HG03439 (cell line): ENCODE results near the gene SLC25A6.
A peak's percentile ranks its signal among the peaks of the same experiment; 100 is the strongest.
"Not testable (repeated sequence)": the region's sequence is repeated elsewhere in the genome, so short reads cannot be mapped to it uniquely, and the experiment has no call there.

ENCODE experiments used
- ATAC-seq: cut with Tn5 transposase; IDR thresholded peaks from one replicate; pipeline ENCODE4 v1.9.1; 2021; ENCODE audit warnings: mild to moderate bottlenecking, moderate library complexity; ENCODE audit not compliant: unreplicated experiment

SLC25A6 gene

DNA sequence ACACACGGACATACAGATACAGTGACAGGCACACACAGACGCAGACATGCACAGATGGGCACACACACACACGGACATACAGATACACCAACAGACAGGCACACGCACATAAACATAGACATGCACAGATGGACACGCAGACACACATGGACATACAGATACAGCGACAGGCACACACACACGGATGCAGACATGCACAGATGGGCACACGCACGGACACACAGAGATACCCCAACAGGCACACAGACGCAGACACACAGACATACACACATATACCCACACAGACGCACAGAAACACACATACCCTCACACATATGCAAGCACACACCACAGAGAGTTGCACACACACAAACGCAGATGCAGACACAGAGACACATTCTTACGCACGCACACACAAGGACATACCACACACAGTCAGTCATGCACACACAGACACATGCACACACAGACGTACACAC, 24.4 kb upstream of the SLC25A6 start:
- no peak for ATAC-seq

DNA sequence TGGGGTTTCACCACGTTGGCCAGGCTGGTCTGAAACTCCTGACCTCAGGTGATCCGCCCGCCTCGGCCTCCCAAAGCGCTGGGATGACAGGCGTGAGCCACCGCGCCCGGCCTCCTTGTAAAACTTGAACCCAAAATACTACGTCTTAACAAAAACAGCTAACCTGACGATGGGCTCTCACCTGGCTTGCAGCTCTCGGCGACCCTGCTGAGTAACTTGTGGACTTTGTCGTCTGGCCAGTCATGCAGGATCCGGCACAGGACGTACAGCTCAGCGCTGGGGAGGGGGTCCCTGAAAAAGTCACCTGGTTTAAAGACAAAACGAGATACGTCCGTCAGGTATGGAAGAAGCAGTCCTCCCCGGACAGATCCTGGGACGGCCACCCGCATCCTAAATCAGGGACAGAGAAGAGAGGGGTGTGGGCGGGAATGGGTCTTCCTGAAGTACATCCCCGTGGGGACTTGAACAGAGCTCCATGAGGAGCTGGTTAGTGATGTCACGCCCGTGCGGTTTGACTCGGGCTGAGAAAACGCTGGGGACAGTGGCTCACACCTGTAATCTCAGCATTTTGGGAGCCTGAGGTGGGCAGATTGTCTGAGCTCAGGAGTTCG, 20.7 kb upstream of the SLC25A6 start:
- ATAC-seq = no peak

DNA sequence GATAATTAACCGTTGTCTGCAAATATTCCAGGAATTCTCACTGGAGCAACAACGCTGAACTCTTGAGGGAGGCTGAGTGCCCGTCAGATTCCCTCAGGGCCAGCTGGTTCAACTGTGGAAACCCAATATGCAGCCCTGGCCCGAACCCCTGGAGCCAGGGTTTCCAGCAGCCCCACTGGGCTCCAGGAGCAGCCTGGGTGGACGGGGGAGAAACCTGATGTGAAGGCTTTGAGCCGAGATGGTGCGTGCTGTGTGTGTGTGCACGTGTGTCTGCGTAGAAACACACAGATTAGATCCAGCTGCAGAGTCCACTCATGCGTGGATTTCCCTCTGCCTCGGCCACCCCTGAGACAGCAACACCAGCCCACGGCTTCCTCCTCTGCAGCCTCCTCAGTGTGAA, 19.4 kb upstream of the SLC25A6 start:
- ATAC-seq = no peak

DNA sequence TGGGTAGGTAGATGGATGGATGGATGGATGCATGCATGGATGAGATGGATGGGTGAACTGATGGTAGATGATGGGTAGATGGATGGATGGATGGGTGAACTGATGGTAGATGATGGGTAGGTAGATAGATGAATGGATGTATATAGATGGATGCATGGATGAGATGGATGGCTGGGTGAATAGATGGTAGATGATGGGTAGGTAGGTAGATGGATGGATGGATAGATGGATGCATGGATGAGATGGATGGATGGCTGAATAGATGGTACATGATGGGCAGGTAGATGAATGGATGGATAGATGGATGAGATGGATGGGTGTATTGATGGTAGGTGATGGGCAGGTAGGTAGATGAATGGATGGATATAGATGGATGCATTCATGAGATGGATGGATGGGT, 15.1 kb upstream of the SLC25A6 start:
- no peak for ATAC-seq

DNA sequence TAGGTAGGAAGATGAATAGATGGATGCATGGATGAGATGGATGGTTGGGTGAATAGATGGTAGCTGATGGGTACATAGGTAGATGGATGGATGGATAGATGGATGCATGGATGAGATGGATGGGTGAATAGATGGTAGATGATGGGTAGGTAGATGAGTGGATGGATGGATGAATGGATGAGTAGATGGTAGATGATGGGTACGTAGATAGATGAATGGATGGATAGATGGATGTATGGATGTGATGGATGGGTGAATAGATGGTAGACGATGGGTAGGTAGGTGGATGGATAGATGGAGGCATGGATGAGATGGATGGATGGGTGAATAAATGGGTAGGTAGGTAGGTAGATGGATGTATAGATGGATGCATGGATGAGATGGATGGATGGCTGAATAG, 13.9 kb upstream of the SLC25A6 start:
- not testable (repeated sequence) for ATAC-seq

DNA sequence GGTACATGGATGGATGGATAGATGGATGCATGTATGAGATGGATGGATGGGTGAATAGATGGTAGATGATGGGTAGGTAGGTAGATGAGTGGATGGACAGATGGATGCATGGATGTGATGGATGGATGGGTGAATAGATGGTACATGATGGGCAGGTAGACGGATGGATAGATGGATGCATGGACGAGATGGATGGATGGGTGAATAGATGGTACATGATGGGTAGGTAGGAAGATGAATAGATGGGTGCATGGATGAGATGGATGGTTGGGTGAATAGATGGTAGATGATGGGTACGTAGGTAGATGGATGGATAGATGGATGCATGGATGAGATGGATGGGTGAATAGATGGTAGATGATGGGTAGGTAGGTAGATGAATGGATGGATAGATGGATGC, 12.0 kb upstream of the SLC25A6 start:
- not testable (repeated sequence) for ATAC-seq

DNA sequence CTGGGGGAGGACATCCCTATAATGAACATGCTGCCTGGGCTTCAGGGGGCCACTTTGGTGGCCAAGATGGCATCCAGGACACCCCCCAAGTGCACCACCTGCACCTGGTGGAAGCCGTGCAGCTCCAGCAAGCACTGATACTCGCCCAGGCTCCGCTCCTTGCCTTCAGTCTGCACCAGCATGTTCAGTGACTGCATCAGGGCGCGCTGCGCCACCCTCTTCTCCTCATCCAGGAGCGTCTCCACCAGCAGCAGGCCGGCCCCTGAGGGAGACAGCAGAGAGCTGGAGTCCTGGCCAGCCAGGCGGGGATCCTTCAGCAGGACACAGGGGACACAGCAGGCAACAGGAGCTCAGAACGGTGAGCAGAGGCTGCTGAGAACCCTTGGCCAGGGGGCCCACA, 11.3 kb upstream of the SLC25A6 start:
- no peak for ATAC-seq

DNA sequence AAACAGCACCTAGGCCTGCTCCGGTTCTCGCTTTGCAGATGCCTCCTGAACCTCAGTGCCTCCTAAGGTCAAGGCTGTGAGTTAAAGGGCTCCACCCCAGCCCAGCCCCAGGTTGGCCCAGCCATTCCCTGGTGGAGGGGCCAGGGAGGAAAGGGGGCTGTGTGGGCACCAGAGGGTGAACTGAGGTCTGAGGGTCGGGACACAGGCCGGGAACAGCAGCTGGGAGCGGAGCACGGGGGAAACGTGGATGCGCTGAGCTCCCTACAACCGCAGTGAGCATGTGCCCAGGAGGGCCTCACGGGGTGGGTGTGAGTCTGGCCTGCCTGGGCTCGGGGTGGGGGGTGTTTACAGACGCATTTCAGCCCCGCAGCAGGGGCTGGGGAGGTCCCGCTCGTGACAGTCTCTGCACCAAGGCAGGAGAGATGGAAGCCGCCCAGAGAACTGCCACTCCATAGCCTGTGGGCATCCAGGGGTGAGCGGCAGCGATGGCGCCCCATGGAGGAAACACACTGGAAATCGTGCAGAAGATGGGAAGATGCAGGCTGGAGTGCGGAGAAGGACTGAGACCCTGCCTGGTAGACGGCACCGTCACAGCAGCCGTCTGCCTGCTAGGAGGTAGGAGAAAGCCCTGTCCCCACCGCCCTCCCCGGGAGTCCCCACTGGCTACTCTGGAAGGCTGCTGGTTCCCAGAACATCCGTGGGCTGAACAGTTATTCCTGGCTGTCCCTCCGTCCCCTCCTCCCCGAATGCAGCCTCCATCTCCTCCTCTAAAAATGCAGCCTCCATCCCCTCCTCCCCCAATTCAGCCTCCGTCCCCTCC, 9.9 kb upstream of the SLC25A6 start:
- ATAC-seq = no peak

DNA sequence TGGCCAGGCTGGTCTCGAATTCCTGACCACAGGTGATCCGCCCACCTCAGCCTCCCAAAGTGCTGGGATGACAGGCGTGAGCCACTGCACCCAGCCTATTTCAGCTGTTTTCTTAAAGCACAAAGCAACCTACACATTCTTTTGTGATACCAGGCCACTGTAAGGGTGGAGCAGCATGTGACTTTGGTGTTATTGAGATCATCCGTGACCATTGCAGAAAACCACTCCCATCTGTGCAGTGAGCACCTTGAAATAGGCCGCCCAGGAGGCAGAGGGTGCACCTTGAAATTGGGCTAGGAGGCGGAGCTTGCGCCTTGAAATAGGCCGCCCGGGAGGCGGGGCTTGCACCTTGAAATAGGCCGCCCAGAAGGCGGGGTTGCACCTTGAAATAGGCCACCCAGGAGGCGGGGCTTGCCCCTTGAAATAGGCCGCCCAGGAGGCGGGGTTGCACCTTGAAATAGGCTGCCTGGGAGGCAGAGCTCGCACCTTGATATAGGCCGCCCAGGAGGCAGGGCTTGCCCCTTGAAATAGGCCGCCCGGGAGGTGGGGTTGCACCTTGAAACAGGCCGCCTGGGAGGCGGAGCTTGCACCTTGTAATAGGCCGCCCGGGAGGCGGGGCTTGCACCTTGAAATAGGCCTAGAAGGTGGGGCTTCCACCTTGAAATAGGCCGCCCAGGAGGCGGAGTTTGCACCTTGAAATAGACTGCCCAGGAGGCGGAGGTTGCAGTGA, 9.0 kb upstream of the SLC25A6 start:
- ATAC-seq = no peak

DNA sequence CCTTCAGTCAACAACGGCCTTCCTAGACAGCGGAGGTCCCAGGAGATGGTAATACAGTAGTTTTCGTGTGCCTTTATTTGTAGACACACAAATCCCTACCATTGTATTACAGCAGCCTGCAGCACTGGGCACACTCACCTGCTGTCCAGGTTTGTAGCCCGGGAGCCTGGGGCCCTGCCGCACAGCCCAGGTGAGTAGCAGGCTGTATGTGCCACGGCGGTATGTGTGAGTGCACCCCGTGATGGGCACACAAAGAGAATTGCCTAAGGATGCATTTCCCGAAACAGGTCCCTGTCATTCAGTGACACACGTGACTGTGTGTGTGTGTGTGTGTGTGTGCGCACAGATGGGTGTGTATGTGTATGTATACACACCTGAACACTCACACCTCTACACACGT, 8.1 kb upstream of the SLC25A6 start:
- no peak for ATAC-seq

DNA sequence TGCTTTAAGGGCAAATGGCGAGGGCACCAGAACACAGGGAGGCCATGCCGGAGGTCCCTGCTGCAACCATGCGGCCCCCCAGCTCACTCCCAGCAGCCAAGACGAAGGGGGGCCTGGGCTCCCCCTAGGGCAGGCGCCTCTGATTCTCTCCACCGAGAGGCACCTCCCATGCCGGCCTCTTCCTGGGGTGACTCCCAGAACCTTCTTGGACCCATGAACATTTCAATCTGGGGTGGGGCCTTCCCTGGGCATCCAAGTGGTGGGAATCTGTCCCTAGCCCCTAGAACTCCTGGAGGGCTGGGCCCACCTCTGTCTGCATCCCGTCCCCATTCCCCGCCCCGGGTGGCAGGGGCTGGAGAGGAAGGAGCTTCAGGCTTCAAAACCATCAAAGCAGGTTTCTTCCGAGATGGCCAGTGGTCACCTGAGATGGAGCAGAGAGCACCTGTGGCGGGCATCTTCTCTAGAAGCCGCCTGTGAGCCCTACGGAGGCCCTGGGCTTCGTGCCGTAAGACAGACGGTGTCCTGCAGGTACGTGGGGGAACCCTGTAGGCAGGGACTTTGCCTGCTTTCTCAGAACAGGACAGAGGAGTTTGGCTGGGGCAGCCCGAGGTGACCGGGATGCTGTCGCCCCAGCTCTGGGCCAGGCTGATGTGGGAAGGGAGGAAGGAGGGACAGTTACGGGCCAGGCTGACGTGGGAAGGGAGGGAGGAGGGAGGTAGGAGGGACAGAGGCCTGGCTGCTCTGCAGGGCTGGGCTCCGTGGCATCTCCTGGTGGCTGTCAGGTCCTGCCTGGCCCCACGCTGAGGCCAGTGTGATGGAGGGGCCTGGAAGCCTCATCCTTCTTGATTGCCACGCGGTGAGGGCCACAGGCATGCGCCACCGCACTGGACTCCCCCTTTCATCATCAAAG, 6.8 kb upstream of the SLC25A6 start:
- ATAC-seq = no peak

DNA sequence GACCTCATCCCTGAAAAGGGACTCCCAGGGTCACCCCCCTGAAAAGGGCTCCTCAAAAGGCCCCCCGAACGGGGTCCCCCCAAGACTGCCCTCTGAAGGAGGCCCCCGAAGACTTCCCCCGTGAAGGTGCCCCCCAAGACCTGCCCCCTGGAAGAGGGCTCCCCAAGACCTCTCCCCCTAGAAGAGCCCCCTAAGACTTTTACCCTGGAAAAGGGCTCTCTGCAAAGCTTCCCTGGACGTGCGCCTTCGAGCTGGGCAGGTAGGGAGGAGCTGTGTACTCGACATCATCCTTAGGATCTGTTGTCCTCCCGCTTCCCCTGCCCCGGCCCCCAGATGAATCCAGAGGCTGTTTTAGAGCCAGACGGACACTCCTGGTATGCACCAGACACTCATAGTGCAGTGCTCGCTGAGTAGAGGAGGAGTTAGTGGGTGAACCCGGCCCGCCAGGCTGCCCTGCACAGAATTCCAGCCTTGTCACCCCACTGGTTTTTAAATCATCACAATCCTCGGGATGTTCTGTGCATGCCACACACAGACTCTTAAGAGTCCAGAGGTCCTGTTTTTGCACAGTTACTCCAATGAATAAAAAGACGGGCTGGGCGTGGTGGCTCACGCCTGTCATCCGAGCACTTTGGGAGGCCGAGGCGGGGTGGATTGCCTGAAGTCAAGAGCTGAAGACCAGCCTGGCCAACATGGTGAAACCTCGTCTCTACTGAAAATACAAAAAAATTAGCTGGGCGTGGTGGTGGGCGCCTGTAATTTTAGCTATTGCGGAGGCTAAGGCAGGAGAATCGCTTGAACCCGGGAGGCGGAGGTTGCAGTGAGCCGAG, 5.7 kb upstream of the SLC25A6 start:
- ATAC-seq = no peak

DNA sequence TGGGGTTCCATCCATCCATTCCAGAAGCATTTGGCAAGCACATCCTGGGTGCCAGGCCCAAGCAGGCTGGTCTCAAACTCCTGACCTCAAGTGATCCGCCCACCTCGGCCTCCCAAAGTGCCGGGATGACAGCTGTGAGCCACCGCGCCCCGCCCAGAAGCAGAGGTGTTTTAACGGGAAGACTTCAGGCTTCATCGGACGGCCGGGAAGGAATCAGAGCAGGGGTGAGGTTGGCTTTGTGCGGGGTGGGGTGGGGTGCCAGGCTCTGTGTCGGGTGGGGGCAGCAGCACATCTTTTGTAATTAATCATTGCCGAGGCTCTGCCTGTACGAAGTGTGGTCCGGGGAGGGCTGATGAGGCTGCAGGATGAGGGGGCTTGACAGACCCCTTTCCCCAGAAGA, 5.1 kb upstream of the SLC25A6 start:
- no peak for ATAC-seq

DNA sequence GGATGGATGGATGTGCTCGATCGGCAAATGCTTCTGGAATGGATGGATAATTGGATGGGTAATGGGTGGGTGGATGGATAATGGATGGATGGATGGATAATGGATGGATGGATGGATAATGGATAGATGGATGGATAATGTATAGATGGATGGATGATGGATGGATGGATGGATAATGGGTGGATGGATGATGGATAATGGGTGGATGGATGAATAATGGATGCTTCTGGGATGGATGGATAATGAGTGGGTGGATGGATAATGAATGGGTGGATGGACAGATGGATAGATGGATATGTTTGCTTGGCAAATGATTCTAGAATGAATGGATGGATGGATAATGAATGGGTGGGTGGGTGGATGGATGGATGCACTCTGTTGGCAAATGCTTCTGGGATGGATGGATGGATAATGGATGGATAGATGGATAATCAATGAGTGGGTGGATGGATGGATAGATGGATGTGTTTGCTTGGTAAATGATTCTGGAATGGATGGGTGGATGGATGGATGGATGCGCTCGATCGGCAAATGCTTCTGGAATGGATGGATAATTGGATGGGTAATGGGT, 3.8 kb upstream of the SLC25A6 start:
- no peak for ATAC-seq

DNA sequence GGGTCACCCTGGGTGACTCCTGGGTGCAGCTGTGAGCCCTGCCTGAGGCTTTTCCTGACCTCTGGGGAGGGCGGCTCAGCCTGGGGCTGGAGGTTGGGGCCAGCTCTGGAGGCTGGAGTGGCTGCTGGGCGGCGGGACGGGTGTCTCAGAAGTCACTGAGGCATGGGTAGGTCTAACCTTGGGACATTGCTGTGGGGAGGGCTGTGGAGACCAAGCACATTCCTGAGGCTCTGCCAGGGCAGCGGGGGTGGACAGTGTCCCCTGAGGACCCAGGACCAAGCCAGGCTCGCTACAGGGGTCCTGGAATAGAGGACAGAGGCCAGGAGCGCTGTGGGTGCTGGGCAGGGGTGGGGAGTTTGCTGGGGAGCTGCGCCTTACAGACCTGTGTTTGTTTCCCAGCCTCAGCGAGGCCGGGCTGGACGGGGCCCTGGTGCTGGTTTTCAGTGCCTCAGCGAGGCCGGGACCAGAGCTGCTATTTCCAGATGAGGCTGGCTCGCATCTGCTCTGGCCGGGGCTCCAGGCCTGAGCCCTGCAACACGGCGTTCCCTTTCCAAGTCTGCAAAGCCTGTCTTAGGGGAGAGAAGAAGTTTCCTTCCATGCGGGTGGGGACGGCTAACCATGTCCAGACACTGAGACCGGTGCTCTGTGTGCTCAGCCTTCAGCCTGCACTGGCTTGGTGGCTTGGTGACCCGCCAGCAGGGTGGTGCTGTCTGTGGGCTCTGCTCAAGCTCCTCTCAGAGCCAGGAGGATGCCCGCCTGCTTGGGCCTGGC, 3.0 kb upstream of the SLC25A6 start:
- ATAC-seq = no peak

DNA sequence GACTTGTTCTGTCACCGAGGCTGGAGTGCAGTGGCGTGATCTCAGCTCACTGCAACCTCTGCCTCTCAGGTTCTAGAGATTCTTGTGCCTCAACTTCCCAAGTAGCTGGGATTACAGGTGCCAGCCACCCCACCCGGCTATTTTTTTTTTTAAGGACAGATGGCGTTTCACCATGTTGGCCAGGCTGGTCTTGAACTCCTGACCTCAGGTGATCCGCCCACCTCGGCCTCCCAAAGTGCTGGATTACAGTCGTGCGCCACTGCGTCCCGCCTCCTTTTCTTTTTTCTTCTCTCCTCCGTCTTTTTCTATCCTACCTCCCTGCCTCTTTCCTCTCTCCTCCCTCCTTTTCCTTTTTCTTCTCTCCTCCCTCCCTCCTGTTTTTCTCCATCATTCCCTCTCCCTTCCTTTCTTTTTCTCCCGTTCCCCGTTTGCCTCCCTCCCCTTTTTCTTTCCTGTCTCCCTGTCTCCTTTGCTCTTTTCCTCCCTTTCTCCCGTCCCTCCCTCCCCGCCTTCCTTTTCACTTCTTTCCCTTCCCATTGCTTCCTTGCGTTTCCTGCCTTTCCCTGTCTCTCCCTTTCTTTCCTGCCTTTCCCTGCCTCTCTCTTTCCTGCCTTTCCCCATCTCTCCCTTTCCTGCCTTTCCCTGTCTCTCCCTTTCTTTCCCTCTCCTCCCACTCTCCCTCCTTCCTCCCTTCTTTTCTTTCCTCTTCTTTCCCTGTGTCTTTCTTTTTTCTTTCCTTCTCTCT, 2.1 kb upstream of the SLC25A6 start:
- ATAC-seq = no peak

DNA sequence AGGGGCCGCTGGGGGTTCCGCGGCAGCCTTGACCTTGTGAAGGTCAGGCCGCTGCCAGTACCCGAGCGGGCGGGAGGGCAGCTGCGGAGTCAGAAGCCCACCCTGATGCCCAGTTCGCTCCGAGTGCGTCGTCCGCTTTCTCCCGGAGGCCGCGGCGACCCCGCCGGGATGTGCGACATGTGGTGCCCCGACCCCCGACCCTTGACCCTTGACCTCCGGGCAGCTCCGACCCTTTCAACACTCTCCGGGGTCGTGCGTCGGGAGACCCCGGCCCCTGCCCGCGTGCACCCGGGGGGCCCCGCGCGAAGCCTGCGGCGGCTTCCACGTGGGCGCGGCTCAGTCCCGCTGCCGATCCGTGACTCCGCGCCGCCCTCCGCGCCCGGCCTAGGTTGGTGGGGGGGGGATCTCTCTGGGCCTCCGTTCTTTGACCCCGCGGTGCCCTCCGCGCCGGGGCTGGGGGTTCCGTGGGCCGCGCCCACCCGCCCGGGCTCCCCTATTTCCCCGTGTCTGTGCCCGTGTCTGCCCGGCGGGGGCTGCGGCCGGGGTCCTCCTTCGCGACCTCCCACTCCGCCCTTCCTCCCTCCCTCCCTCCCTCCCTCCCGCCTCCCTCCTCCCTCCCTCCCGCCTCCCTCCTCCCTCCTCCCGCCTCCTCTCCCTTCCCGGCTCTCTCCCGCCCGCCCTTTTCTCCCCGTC, 609 bp upstream of the SLC25A6 start:
- ATAC-seq = peak; percentile 27

DNA sequence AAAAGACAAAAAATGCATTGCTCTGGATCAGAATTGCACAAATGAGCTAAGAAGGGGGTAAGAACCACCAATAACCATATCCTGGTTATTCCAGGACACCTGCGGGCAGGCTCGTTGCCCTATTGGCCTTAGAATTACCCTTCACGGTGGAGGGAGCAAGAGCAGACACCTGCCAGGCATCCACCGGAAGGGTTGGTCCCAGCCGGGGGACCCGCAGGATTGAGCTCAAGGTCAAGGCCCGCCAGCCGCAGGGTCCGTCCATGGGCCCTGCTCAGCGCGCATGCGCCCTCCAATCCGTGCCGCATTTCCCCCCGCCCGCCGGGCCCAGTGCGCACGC, 575 bp downstream of the SLC25A6 start:
- no peak for ATAC-seq
